Ishikawa (cell line): ENCODE data around the gene SELPLG.

ENCODE experiments used
- CREB1 ChIP-seq: IDR thresholded peaks from 2 replicates; pipeline ENCODE4 v1.6.1; 2012; ENCODE audit warnings: low read depth
- FOXM1 ChIP-seq: IDR thresholded peaks from 2 replicates; pipeline ENCODE4 v1.6.1; 2012; ENCODE audit warnings: low read depth, borderline replicate concordance
- MAX ChIP-seq: IDR thresholded peaks from 2 replicates; pipeline ENCODE4 v1.6.1; 2012
- RAD21 ChIP-seq: IDR thresholded peaks from 2 replicates; pipeline ENCODE4 v1.6.1; 2012; ENCODE audit warnings: low read depth
- REST ChIP-seq: IDR thresholded peaks from 2 replicates; pipeline ENCODE4 v1.6.1; 2012; ENCODE audit warnings: low read depth, mild to moderate bottlenecking

GRCh38 chr12:108668063-108668462, 34.4 kb upstream of the SELPLG start:
- TF ChIP-seq FOXM1 (no peak), RAD21 (no peak), MAX (no peak), REST (no peak), CREB1 (no peak)
